GM21723 (cell line): ENCODE data around the gene PPP2R3A.
A peak's percentile ranks its signal among the peaks of the same experiment; 100 is the strongest.

Experiments used
- ATAC-seq: cut with Tn5 transposase; IDR thresholded peaks from one replicate; pipeline ENCODE4 v1.9.1; 2021; ENCODE audit warnings: mild to moderate bottlenecking, moderate library complexity; ENCODE audit not compliant: unreplicated experiment

The PPP2R3A gene

GRCh38 chr3:136192831-136193230, 227.3 kb downstream of the PPP2R3A start:
- ATAC-seq: no peak

GRCh38 chr3:136193278-136194054, 227.9 kb downstream of the PPP2R3A start:
- no peak for ATAC-seq

GRCh38 chr3:136194409-136195257, 229.1 kb downstream of the PPP2R3A start:
- no peak for ATAC-seq

GRCh38 chr3:136195258-136196063, 229.9 kb downstream of the PPP2R3A start:
- peak; percentile 43 for ATAC-seq

GRCh38 chr3:136196064-136196400, 230.5 kb downstream of the PPP2R3A start, which contains the start of gene MSL2:
Gene MSL2 (minus strand): TSS chr3:136196335. CDS start chr3:136195113, 1,222 bp downstream.
- ATAC-seq: no peak

- peak; percentile 67 for ATAC-seq
Observed at GRCh38 chr3:136196401-136197158, 231.1 kb downstream of the PPP2R3A start.

GRCh38 chr3:136197159-136197793, 231.7 kb downstream of the PPP2R3A start:
- no peak for ATAC-seq
